WTC11 (cell line): ENCODE data around the gene SHROOM1. TPM values are rescaled to one million over a fixed set of nuclear protein-coding genes. Genes with fewer than 3 reads are reported as not detected.

Experiments used
- AR ChIP-seq: fragments of 250-450 bp; sonication (Bioruptor Pico); IDR thresholded peaks from 2 replicates; pipeline ENCODE4 v1.9.0; 2021; ENCODE audit warnings: mild to moderate bottlenecking
- ARID4B ChIP-seq: sonication (generic); formaldehyde crosslinking; IDR thresholded peaks from 2 replicates; pipeline ENCODE4 v1.8.0; 2023; ENCODE audit warnings: missing genetic modification reagents, mild to moderate bottlenecking, borderline replicate concordance
- ATF1 ChIP-seq: sonication (generic); formaldehyde crosslinking; IDR thresholded peaks from 2 replicates; pipeline ENCODE4 v1.8.1; 2023; ENCODE audit warnings: mild to moderate bottlenecking, moderate library complexity, missing genetic modification reagents
- ATF2 ChIP-seq: sonication (generic); formaldehyde crosslinking; IDR thresholded peaks from 2 replicates; pipeline ENCODE4 v1.8.1; 2022; ENCODE audit warnings: low read depth, missing genetic modification reagents, borderline replicate concordance
- ATF3 ChIP-seq: sonication (generic); formaldehyde crosslinking; conservative IDR thresholded peaks from 2 replicates; pipeline ENCODE4 v1.8.1; 2022; ENCODE audit warnings: mild to moderate bottlenecking, missing genetic modification reagents
- CREM ChIP-seq: sonication (generic); formaldehyde crosslinking; IDR thresholded peaks from 2 replicates; pipeline ENCODE4 v1.8.1; 2022; ENCODE audit warnings: mild to moderate bottlenecking, missing genetic modification reagents, moderate library complexity
- E2F1 ChIP-seq: sonication (generic); formaldehyde crosslinking; IDR thresholded peaks from 2 replicates; pipeline ENCODE4 v1.8.0; 2022; ENCODE audit warnings: mild to moderate bottlenecking, missing genetic modification reagents
- EMX1 ChIP-seq: fragments of 250-450 bp; sonication (Bioruptor Pico); IDR thresholded peaks from 2 replicates; pipeline ENCODE4 v1.8.0; 2021; ENCODE audit warnings: mild to moderate bottlenecking
- FOXJ3 ChIP-seq: sonication (generic); formaldehyde crosslinking; IDR thresholded peaks from 2 replicates; pipeline ENCODE4 v1.9.0; 2021; ENCODE audit warnings: missing genetic modification reagents, mild to moderate bottlenecking, borderline replicate concordance
- GABPB1 ChIP-seq: sonication (generic); formaldehyde crosslinking; IDR thresholded peaks from 2 replicates; pipeline ENCODE4 v1.8.1; 2023; ENCODE audit warnings: mild to moderate bottlenecking, missing genetic modification reagents
- GTF2I ChIP-seq: fragments of 250-450 bp; sonication (Bioruptor Pico); conservative IDR thresholded peaks from 2 replicates; pipeline ENCODE4 v1.4.0; 2021; ENCODE audit warnings: mild to moderate bottlenecking
- IRF1 ChIP-seq: sonication (generic); formaldehyde crosslinking; IDR thresholded peaks from 2 replicates; pipeline ENCODE4 v1.8.0; 2023; ENCODE audit warnings: missing genetic modification reagents
- IRF2 ChIP-seq: sonication (generic); formaldehyde crosslinking; IDR thresholded peaks from 2 replicates; pipeline ENCODE4 v1.8.0; 2022; ENCODE audit warnings: low read depth, missing genetic modification reagents, borderline replicate concordance
- MXD4 ChIP-seq: fragments of 250-450 bp; sonication (Bioruptor Pico); IDR thresholded peaks from 2 replicates; pipeline ENCODE4 v1.8.0; 2021; ENCODE audit warnings: mild to moderate bottlenecking, moderate library complexity, borderline replicate concordance
- NR1H2 ChIP-seq: sonication (generic); formaldehyde crosslinking; IDR thresholded peaks from 2 replicates; pipeline ENCODE4 v1.9.0; 2021; ENCODE audit warnings: mild to moderate bottlenecking, moderate library complexity, missing genetic modification reagents
- OVOL2 ChIP-seq: fragments of 250-450 bp; sonication (Bioruptor Pico); IDR thresholded peaks from 2 replicates; pipeline ENCODE4 v1.9.0; 2021; ENCODE audit warnings: mild to moderate bottlenecking, borderline replicate concordance
- PREB ChIP-seq: sonication (generic); formaldehyde crosslinking; IDR thresholded peaks from 2 replicates; pipeline ENCODE4 v1.8.1; 2022; ENCODE audit warnings: mild to moderate bottlenecking, missing genetic modification reagents, moderate library complexity, borderline replicate concordance
- PRRX2 ChIP-seq: fragments of 250-450 bp; sonication (Bioruptor Pico); IDR thresholded peaks from 2 replicates; pipeline ENCODE4 v1.8.0; 2021; ENCODE audit warnings: mild to moderate bottlenecking
- RORB ChIP-seq: fragments of 250-450 bp; sonication (Bioruptor Pico); IDR thresholded peaks from 2 replicates; pipeline ENCODE4 v1.9.0; 2021; ENCODE audit warnings: mild to moderate bottlenecking
- TEAD1 ChIP-seq: sonication (generic); formaldehyde crosslinking; IDR thresholded peaks from 2 replicates; pipeline ENCODE4 v1.8.0; 2022; ENCODE audit warnings: mild to moderate bottlenecking, missing genetic modification reagents
- TP53 ChIP-seq: sonication (generic); formaldehyde crosslinking; IDR thresholded peaks from 2 replicates; pipeline ENCODE4 v1.8.1; 2023; ENCODE audit warnings: mild to moderate bottlenecking, missing genetic modification reagents
- ZNF232 ChIP-seq: sonication (generic); formaldehyde crosslinking; IDR thresholded peaks from 2 replicates; pipeline ENCODE4 v1.8.0; 2022; ENCODE audit warnings: mild to moderate bottlenecking, missing genetic modification reagents
- ZNF423 ChIP-seq: fragments of 250-450 bp; sonication (Bioruptor Pico); IDR thresholded peaks from 2 replicates; pipeline ENCODE4 v2.1.2; 2022; ENCODE audit warnings: mild to moderate bottlenecking, moderate library complexity
- ZSCAN18 ChIP-seq: fragments of 250-450 bp; sonication (Bioruptor Pico); IDR thresholded peaks from 2 replicates; pipeline ENCODE4 v2.1.2; 2022; ENCODE audit warnings: mild to moderate bottlenecking, moderate library complexity
- total RNA-seq: library from RNA; stranded (reverse); gene quantifications from 3 replicates; pipeline ENCODE4 v1.2.3, GENCODE V29; 2021

The SHROOM1 gene
- total RNA-seq, 1 experiment from 2014 or later: 8.1 TPM

- TF ChIP-seq ZNF232 (CRISPR knock-in tag): peak; percentile 81; the same call in 1 of the 2 replicates
- TF ChIP-seq CREM (CRISPR knock-in tag): peak; percentile 82
- no peak for TF ChIP-seq ATF1 (CRISPR knock-in tag)
- TF ChIP-seq PREB (CRISPR knock-in tag): no peak
- no peak; the same call in 1 of the 2 replicates for TF ChIP-seq IRF1 (CRISPR knock-in tag)
- TF ChIP-seq RORB: no peak
- TF ChIP-seq NR1H2 (CRISPR knock-in tag): no peak
- no peak for TF ChIP-seq AR (CRISPR knock-in tag)
- no peak for TF ChIP-seq IRF2 (CRISPR knock-in tag)
- peak; percentile 73; the same call in 1 of the 2 replicates for TF ChIP-seq ATF2 (CRISPR knock-in tag)
- TF ChIP-seq PRRX2 (CRISPR knock-in tag): no peak
- peak; percentile 35; the same call in 1 of the 2 replicates for TF ChIP-seq ZNF423 (CRISPR knock-in tag)
- no peak for TF ChIP-seq ATF3 (CRISPR knock-in tag)
- peak; percentile 93; the same call in 1 of the 2 replicates for TF ChIP-seq TP53 (CRISPR knock-in tag)
- no peak for TF ChIP-seq FOXJ3 (CRISPR knock-in tag)
- TF ChIP-seq ARID4B (CRISPR knock-in tag): peak; percentile 93
- no peak for TF ChIP-seq EMX1 (CRISPR knock-in tag)
- peak; percentile 88 for TF ChIP-seq TEAD1 (CRISPR knock-in tag)
- TF ChIP-seq GABPB1: no peak
- no peak for TF ChIP-seq ZSCAN18 (CRISPR knock-in tag)
- no peak for TF ChIP-seq GTF2I
- no peak for TF ChIP-seq MXD4 (CRISPR knock-in tag)
- no peak for TF ChIP-seq OVOL2 (CRISPR knock-in tag)
- TF ChIP-seq E2F1 (CRISPR knock-in tag): peak; percentile 64; the same call in 1 of the 2 replicates
These were observed 7.6 kb downstream of the SHROOM1 start (continued) for GRCh38 chr5:132822650-132823480.
